ENCODE data around the gene ADGRB3.

The ADGRB3 gene

DNA sequence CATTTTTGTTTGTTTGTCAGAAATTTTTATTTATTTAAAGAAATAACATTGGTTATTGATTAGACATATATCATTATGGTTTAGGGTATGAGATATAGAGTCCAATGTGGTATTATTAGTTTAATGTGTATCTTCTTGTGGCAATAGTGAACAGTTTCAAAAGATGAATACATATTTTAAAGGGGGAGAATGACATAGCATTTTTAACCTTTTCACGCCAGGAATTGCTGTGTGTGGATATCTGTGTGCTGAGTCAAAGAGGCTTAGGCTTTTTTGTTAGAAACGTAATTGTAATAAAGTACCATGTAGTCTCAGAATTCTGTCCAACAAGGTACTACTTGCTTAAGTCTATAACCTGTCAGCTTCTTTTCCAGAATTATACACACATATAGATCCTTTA is 451.6 kb downstream of the ADGRB3 start:
- no peaks in the 10 kb centered on the region for H3K9me2 ChIP-seq (ENCODE audit: low read depth, low read length)
- no peaks in the 10 kb centered on the region for H3F3A ChIP-seq (ENCODE audit: insufficient read depth, low read length)
- no peaks in the 10 kb centered on the region for H3K79me2 ChIP-seq (ENCODE audit: insufficient read depth, low read length)
- no peak overlapping the region for H2AFZ ChIP-seq (ENCODE audit: low read length)
- no peak overlapping the region for H3K4me2 ChIP-seq (ENCODE audit: low read length)
- H3K4me3 ChIP-seq (ENCODE audit: low read depth, low read length, poor library complexity, severe bottlenecking), result no peak overlapping the region
- H3K36me3 ChIP-seq (ENCODE audit: insufficient read depth, low read length), result no peaks in the 10 kb centered on the region
- H3K27ac ChIP-seq (ENCODE audit: low read depth, low read length, poor library complexity, severe bottlenecking), result no peak overlapping the region
- no peaks in the 10 kb centered on the region for H3K9me3 ChIP-seq (ENCODE audit: low read length)
- H3K9ac ChIP-seq (ENCODE audit: low read length), result no peak overlapping the region
- no peak for TF ChIP-seq EZH2 (IDR thresholded peaks at IDR 0.05; ENCODE audit: borderline replicate concordance, low read length)
- TF ChIP-seq, protein P1, sequence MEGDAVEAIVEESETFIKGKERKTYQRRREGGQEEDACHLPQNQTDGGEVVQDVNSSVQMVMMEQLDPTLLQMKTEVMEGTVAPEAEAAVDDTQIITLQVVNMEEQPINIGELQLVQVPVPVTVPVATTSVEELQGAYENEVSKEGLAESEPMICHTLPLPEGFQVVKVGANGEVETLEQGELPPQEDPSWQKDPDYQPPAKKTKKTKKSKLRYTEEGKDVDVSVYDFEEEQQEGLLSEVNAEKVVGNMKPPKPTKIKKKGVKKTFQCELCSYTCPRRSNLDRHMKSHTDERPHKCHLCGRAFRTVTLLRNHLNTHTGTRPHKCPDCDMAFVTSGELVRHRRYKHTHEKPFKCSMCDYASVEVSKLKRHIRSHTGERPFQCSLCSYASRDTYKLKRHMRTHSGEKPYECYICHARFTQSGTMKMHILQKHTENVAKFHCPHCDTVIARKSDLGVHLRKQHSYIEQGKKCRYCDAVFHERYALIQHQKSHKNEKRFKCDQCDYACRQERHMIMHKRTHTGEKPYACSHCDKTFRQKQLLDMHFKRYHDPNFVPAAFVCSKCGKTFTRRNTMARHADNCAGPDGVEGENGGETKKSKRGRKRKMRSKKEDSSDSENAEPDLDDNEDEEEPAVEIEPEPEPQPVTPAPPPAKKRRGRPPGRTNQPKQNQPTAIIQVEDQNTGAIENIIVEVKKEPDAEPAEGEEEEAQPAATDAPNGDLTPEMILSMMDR (IDR thresholded peaks at IDR 0.05; ENCODE audit: low read length), result no peak
- no peaks in the 10 kb centered on the region for H4K20me1 ChIP-seq (ENCODE audit: insufficient read depth, low read length)
- no peaks in the 10 kb centered on the region for H3K27me3 ChIP-seq (ENCODE audit: insufficient read depth, low read length)
- no peaks in the 10 kb centered on the region for H3K4me1 ChIP-seq (ENCODE audit: insufficient read depth, low read length, severe bottlenecking)

DNA sequence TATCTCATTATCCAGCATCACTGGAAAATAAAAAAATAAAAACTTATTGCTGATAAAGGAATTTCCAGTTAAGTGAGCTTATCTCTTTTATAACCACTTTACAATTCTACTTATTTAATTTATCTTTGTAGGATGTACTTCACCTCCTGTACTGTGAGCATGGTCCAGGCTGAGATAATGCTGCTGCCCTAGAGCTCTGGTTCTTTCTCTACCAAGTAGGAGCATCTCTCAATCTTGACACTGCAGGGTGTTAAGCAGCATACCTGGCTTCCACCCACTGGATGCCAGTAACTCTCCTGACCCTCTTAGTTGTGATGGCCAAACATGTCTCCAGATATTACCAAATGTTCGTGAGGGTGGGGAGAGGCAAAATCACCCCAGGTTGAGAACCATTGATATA is 454.5 kb downstream of the ADGRB3 start:
- no peaks in the 10 kb centered on the region for H3K9me2 ChIP-seq (ENCODE audit: low read depth, low read length)
- H3K4me3 ChIP-seq (ENCODE audit: low read depth, low read length, poor library complexity, severe bottlenecking), result no peak overlapping the region
- TF ChIP-seq EZH2 (IDR thresholded peaks at IDR 0.05; ENCODE audit: borderline replicate concordance, low read length), result no peak
- TF ChIP-seq, protein P1 (IDR thresholded peaks at IDR 0.05; ENCODE audit: low read length), result no peak
- H3K4me1 ChIP-seq (ENCODE audit: insufficient read depth, low read length, severe bottlenecking), result no peaks in the 10 kb centered on the region
- no peak overlapping the region for H2AFZ ChIP-seq (ENCODE audit: low read length)
- no peaks in the 10 kb centered on the region for H4K20me1 ChIP-seq (ENCODE audit: insufficient read depth, low read length)
- no peaks in the 10 kb centered on the region for H3K9me3 ChIP-seq (ENCODE audit: low read length)
- no peaks in the 10 kb centered on the region for H3K27me3 ChIP-seq (ENCODE audit: insufficient read depth, low read length)
- no peaks in the 10 kb centered on the region for H3K36me3 ChIP-seq (ENCODE audit: insufficient read depth, low read length)
- H3K9ac ChIP-seq (ENCODE audit: low read length), result no peak overlapping the region
- no peak overlapping the region for H3K4me2 ChIP-seq (ENCODE audit: low read length)
- H3K79me2 ChIP-seq (ENCODE audit: insufficient read depth, low read length), result no peaks in the 10 kb centered on the region
- no peaks in the 10 kb centered on the region for H3F3A ChIP-seq (ENCODE audit: insufficient read depth, low read length)
- no peak overlapping the region for H3K27ac ChIP-seq (ENCODE audit: low read depth, low read length, poor library complexity, severe bottlenecking)

DNA sequence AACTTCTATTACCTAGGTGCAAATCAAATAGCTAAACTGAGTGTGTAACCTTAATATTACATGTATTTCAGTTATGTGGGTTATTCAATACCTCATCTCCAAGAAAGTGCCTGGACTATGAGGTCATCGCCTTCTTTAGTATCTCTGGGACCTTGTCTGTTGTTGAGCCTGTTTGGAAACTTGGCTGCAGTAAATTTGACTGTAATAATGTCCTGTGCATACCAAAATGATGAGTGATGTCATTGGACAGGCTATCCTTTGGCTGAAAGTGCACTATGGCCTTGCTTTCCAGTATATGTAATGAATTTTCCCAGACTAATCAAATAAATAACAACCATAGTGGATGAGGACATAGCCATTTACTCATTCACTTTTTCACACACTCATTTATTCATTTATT is 455.1 kb downstream of the ADGRB3 start:
- H3K9me3 ChIP-seq (ENCODE audit: low read length), result no peaks in the 10 kb centered on the region
- H3K9ac ChIP-seq (ENCODE audit: low read length), result no peak overlapping the region
- H3K9me2 ChIP-seq (ENCODE audit: low read depth, low read length), result no peaks in the 10 kb centered on the region
- no peaks in the 10 kb centered on the region for H3K27me3 ChIP-seq (ENCODE audit: insufficient read depth, low read length)
- TF ChIP-seq EZH2 (IDR thresholded peaks at IDR 0.05; ENCODE audit: borderline replicate concordance, low read length), result no peak
- TF ChIP-seq, protein P1 (IDR thresholded peaks at IDR 0.05; ENCODE audit: low read length), result no peak
- no peaks in the 10 kb centered on the region for H4K20me1 ChIP-seq (ENCODE audit: insufficient read depth, low read length)
- H3K4me1 ChIP-seq (ENCODE audit: insufficient read depth, low read length, severe bottlenecking), result no peaks in the 10 kb centered on the region
- H3K36me3 ChIP-seq (ENCODE audit: insufficient read depth, low read length), result no peaks in the 10 kb centered on the region
- no peak overlapping the region for H3K4me3 ChIP-seq (ENCODE audit: low read depth, low read length, poor library complexity, severe bottlenecking)
- H3K27ac ChIP-seq (ENCODE audit: low read depth, low read length, poor library complexity, severe bottlenecking), result no peak overlapping the region
- H2AFZ ChIP-seq (ENCODE audit: low read length), result no peak overlapping the region
- no peaks in the 10 kb centered on the region for H3K79me2 ChIP-seq (ENCODE audit: insufficient read depth, low read length)
- H3F3A ChIP-seq (ENCODE audit: insufficient read depth, low read length), result no peaks in the 10 kb centered on the region
- no peak overlapping the region for H3K4me2 ChIP-seq (ENCODE audit: low read length)
